Measurements from ENCODE around the gene C1GALT1C1L. TPM values are rescaled to one million over a fixed set of nuclear protein-coding genes. Genes with fewer than 3 reads are reported as not detected.
"Not testable (repeated sequence)": the region's sequence is repeated elsewhere in the genome, so short reads cannot be mapped to it uniquely, and the experiment has no call there.

The C1GALT1C1L gene
- total and polyA plus RNA-seq, 12 donors = 0.48 to 2.2 (median 1.4) TPM

DNA sequence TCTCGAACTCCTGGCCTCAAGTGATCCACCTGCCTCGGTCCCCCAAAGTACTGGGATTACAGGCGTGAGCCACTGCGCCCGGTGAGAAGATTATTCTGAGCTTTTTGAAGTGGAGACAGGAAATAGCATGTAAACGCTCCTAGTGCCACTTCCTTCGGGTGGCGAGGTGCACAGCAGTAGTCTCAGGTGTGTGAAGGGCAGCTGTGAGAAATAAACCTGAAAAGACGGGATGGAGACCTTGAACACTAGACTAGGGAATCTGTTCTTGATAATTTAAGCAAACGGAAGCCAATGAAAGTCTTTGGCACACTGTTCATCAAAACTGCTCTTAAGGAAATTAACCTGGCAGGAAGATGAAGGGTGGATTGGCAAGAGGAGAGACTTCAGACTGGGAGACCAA, 39.6 kb downstream of the C1GALT1C1L start:
- intact Hi-C loops (cut with DNase I) = no loop called here
- Histone ChIP-seq H3K27ac (peak overlapping the region in 2 of 10 donors; percentile 52 to 68), H3K27me3 (peaks cover 0 to 66% (median 43%) of the 10 kb centered on the region in 7 donors), H3K4me1 (peaks cover 0 to 15% (median 11%) of the 10 kb centered on the region in 9 donors), H3K4me3 (peak overlapping the region; percentile 65 to 83 (median 70)), H3K36me3 (no peaks in the 10 kb centered on the region), H3K9me3 (peaks cover 0 to 16% (median 5%) of the 10 kb centered on the region in 11 donors)
- ATAC-seq (no peak), DNase-seq (no peak)
- TF ChIP-seq, protein P1, sequence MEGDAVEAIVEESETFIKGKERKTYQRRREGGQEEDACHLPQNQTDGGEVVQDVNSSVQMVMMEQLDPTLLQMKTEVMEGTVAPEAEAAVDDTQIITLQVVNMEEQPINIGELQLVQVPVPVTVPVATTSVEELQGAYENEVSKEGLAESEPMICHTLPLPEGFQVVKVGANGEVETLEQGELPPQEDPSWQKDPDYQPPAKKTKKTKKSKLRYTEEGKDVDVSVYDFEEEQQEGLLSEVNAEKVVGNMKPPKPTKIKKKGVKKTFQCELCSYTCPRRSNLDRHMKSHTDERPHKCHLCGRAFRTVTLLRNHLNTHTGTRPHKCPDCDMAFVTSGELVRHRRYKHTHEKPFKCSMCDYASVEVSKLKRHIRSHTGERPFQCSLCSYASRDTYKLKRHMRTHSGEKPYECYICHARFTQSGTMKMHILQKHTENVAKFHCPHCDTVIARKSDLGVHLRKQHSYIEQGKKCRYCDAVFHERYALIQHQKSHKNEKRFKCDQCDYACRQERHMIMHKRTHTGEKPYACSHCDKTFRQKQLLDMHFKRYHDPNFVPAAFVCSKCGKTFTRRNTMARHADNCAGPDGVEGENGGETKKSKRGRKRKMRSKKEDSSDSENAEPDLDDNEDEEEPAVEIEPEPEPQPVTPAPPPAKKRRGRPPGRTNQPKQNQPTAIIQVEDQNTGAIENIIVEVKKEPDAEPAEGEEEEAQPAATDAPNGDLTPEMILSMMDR (IDR thresholded peaks at IDR 0.05) = no peak
- WGBS, 2 donors = 32 to 38% methylated on average over 9 to 10 of the region's 10 CpGs

DNA sequence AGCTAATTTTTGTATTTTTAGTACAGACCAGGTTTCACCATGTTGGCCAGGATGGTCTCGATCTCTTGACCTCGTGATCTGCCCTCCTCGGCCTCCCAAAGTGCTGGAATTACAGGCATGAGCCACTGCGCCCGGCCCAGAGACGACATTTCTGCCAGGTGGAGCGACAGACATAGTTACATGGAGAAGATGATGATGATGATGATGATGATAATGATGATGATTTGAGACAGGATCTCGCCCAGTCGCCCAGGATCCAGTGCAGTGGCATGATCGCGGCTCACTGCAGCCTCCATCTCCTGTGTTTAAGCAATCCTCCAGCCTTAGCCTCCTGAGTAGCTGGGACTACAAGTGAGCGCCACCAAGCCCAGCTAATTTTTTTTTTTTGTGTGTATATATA, 40.1 kb downstream of the C1GALT1C1L start:
- H3K27me3 ChIP-seq = peaks cover 0 to 70% (median 43%) of the 10 kb centered on the region in 7 donors
- 96% methylated on average over 12 of the region's 12 CpGs for WGBS, 2 donors

DNA sequence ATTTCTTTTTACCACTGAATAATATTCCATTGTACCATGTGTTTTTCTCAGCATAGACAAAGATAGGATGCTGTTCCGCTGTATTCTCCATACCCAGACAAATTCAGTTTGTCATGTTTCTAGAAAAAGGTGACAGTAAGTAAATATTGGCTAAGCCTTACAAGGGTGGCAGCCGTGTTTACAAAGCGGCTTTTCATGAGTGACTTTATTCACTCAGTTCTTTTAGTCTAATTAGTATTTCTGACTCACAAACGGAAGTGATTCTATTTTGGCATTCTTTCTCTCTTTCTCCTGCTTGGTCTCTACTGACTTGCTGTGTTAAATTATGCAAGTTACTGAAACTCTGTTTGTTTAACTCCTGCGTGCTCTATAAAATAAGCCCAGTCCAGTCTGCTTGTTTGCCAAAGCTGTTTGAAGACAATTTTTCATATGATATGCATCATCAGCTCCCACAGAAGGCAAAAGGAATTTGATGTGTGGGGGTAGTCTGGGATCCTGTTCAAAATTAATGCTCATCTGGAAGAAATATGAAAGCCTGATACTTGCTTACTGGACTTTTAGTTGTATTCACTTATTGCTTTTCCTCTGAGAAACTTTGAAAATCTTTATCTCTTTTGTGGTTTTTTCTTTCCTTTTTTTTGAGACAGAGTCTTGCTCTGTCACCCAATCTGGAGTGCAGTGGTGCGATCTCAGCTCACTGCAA, 41.5 kb downstream of the C1GALT1C1L start:
- H3K27me3 ChIP-seq = peaks cover 0 to 70% (median 43%) of the 10 kb centered on the region in 7 donors
- H3K9me3 ChIP-seq = peaks cover 0 to 8% (median 5%) of the 10 kb centered on the region in 11 donors
- DNase-seq (no peak), ATAC-seq (peak in 1 of 8 donors; percentile 60)
- peaks cover 0 to 15% (median 11%) of the 10 kb centered on the region in 9 donors for H3K4me1 ChIP-seq
- intact Hi-C loops (cut with DNase I) = no loop called here
- H3K4me3 ChIP-seq = no peak overlapping the region
- peak overlapping the region in 5 of 10 donors; percentile 5 to 46 (median 15) for H3K27ac ChIP-seq
- 57 to 60% methylated on average over 6 of the region's 6 CpGs for WGBS, 2 donors
- H3K36me3 ChIP-seq = no peaks in the 10 kb centered on the region
- TF ChIP-seq, protein P1 (IDR thresholded peaks at IDR 0.05) = no peak

More for the DNA sequence above, 40.1 kb downstream of the C1GALT1C1L start:
- H3K4me3 ChIP-seq; H3K36me3 ChIP-seq; intact Hi-C loops (cut with DNase I); ATAC-seq; H3K27ac ChIP-seq; DNase-seq: not testable (repeated sequence)
- peaks cover 0 to 16% (median 5%) of the 10 kb centered on the region in 11 donors for H3K9me3 ChIP-seq
- H3K4me1 ChIP-seq = peaks cover 0 to 15% (median 11%) of the 10 kb centered on the region in 9 donors

DNA sequence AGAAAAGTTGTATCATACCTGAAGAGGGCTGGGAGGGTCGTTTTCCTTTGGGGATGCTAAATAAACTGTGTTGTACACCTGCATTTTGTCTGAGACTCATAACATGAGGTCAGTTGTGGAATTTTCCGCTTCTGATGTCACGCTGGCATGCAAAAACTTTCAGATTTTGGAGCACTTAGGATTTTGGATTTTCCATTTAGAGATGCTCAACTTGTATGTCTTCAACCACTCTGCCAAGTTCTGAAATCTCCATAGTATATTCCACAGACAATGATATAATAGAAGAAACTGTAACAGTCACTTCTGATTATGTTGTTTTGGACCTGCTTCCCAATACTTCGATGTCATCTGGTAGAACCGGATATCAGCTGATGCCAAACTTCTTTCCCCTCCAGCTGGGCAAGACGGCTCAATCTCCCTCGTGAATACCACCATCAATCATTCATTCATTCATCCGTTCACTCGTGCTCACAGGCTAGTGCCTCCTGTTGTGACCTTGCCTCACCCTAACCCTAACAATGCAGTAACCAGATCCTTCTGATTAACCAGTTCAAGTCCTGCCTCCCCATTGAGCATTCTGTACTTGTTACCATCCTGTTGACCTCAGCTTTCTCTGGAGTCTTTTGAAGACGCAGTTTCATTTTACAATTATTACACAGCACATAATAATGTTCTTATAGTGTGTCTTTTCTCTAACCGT, 44.5 kb downstream of the C1GALT1C1L start:
- Histone ChIP-seq H3K36me3 (no peaks in the 10 kb centered on the region), H3K9me3 (peaks cover 0 to 7% (median 0%) of the 10 kb centered on the region in 11 donors), H3K27ac (no peak overlapping the region), H3K4me1 (peaks cover 0 to 5% (median 3%) of the 10 kb centered on the region in 9 donors), H3K27me3 (peaks cover 0 to 58% (median 34%) of the 10 kb centered on the region in 7 donors), H3K4me3 (no peak overlapping the region)
- TF ChIP-seq, protein P1 (IDR thresholded peaks at IDR 0.05) = no peak
- DNase-seq (no peak), ATAC-seq (no peak)
- intact Hi-C loops (cut with DNase I) = no loop called here
- 60 to 67% methylated on average over 11 of the region's 11 CpGs for WGBS, 2 donors

Other genes starting within 250 kb of the C1GALT1C1L start
- 10 to 100 TPM; 12.4 to 18.0 (median 15.4) TPM for gene THADA, start 80.4 kb downstream of the C1GALT1C1L start, total RNA-seq
- gene THADA, start 80.4 kb downstream of the C1GALT1C1L start, polyA plus RNA-seq = 10 to 100 TPM in 1 of 2 donors, 1 to 10 TPM in 1; 7.5 to 12.2 TPM
- 1 to 10 TPM in 7 of 10 donors, under 1 TPM in 3; 0.72 to 3.1 (median 1.3) TPM for gene PLEKHH2, start 39.2 kb downstream of the C1GALT1C1L start, total RNA-seq
- gene PLEKHH2, start 39.2 kb downstream of the C1GALT1C1L start, polyA plus RNA-seq = 1 to 10 TPM in 1 of 2 donors, under 1 TPM in 1; 0.23 to 1.4 TPM
- gene DYNC2LI1, start 97.6 kb upstream of the C1GALT1C1L start, total RNA-seq = 10 to 100 TPM in 6 of 10 donors, 1 to 10 TPM in 4; 4.8 to 13.8 (median 10.7) TPM
- gene DYNC2LI1, start 97.6 kb upstream of the C1GALT1C1L start, polyA plus RNA-seq = 10 to 100 TPM in 1 of 2 donors, 1 to 10 TPM in 1; 8.5 to 12.9 TPM
- gene ABCG5, start 162.4 kb upstream of the C1GALT1C1L start, total RNA-seq = under 1 TPM in 1 of 10 donors, not detected in 9; 0.13 TPM
- gene ABCG5, start 162.4 kb upstream of the C1GALT1C1L start, polyA plus RNA-seq = not detected
- gene ABCG8, start 162.5 kb upstream of the C1GALT1C1L start, total RNA-seq = 1 to 10 TPM in 1 of 10 donors, not detected in 9; 1.4 TPM
- gene ABCG8, start 162.5 kb upstream of the C1GALT1C1L start, polyA plus RNA-seq = under 1 TPM in 1 of 2 donors, not detected in 1; 0.15 TPM